Mesendoderm (in vitro differentiated cells): Measurements from ENCODE around the gene OR2A14.

Source experiments
- DNase-seq: peaks from one replicate; pipeline ENCODE4 v3.0.0; 2013
- H2AK5ac ChIP-seq: 2 replicates; pipeline ENCODE4 v1.6.1; 2013; ENCODE audit warnings: low read length, inconsistent platforms
- H2BK120ac ChIP-seq: 2 replicates; pipeline ENCODE4 v1.6.1; 2013; ENCODE audit warnings: low read depth, mild to moderate bottlenecking, low read length, moderate library complexity, mixed read lengths
- H2BK15ac ChIP-seq: replicated peaks from 2 replicates; pipeline ENCODE4 v1.6.1; 2013; ENCODE audit warnings: low read depth, mild to moderate bottlenecking, moderate library complexity
- H2BK5ac ChIP-seq: 2 replicates; pipeline ENCODE4 v1.6.1; 2013; ENCODE audit warnings: low read length, inconsistent platforms
- H3K18ac ChIP-seq: 2 replicates; pipeline ENCODE4 v1.6.1; 2013; ENCODE audit warnings: mild to moderate bottlenecking, low read length, mixed read lengths
- H3K23ac ChIP-seq: one replicate; pipeline ENCODE4 v1.6.1; 2013; ENCODE audit warnings: low read length
- H3K27ac ChIP-seq: 2 replicates; pipeline ENCODE4 v1.5.1; 2013; ENCODE audit warnings: low read depth, mild to moderate bottlenecking, inconsistent platforms, low read length, moderate library complexity
- H3K27me3 ChIP-seq: 2 replicates; pipeline ENCODE4 v1.6.1; 2013; ENCODE audit warnings: low read length, control low read depth, mild to moderate bottlenecking, inconsistent platforms; ENCODE audit not compliant: insufficient read depth, poor library complexity
- H3K36me3 ChIP-seq: 2 replicates; pipeline ENCODE4 v1.6.1; 2013; ENCODE audit warnings: low read length, inconsistent platforms; ENCODE audit not compliant: control insufficient read depth, insufficient read depth
- H3K4ac ChIP-seq: one replicate; pipeline ENCODE4 v1.6.1; 2013; ENCODE audit warnings: low read depth, mild to moderate bottlenecking, low read length, moderate library complexity
- H3K4me1 ChIP-seq: 2 replicates; pipeline ENCODE4 v1.6.1; 2013; ENCODE audit warnings: low read depth, low read length, inconsistent platforms; ENCODE audit not compliant: control insufficient read depth
- H3K4me2 ChIP-seq: 2 replicates; pipeline ENCODE4 v1.6.1; 2013; ENCODE audit warnings: low read length
- H3K4me3 ChIP-seq: 2 replicates; pipeline ENCODE4 v1.5.1; 2013; ENCODE audit warnings: mild to moderate bottlenecking, low read length
- H3K56ac ChIP-seq: one replicate; pipeline ENCODE4 v1.6.1; 2013; ENCODE audit warnings: low read length
- H3K79me1 ChIP-seq: 2 replicates; pipeline ENCODE4 v1.6.1; 2013; ENCODE audit warnings: low read length, inconsistent platforms
- H3K79me2 ChIP-seq: 2 replicates; pipeline ENCODE4 v1.6.1; 2013; ENCODE audit warnings: mild to moderate bottlenecking, low read length; ENCODE audit not compliant: control insufficient read depth, insufficient read depth
- H3K9ac ChIP-seq: 2 replicates; pipeline ENCODE4 v1.6.1; 2013; ENCODE audit warnings: low read length, inconsistent platforms
- H4K5ac ChIP-seq: one replicate; pipeline ENCODE4 v1.6.1; 2013; ENCODE audit warnings: low read length
- H4K8ac ChIP-seq: one replicate; pipeline ENCODE4 v1.6.1; 2013; ENCODE audit warnings: low read depth, mild to moderate bottlenecking, control low read depth, low read length, moderate library complexity
- WGBS: extraction: QIAGEN DNeasy Blood & Tissue Kit; methylation state at CpG from one replicate; pipeline ENCODE4 v1.1.7; 2013; ENCODE audit warnings: low lambda C conversion rate, missing lambda C conversion rate; ENCODE audit not compliant: insufficient coverage; ENCODE audit errors: extremely low coverage; 5-methylcytosine and 5-hydroxymethylcytosine counted together

OR2A14 gene

DNA sequence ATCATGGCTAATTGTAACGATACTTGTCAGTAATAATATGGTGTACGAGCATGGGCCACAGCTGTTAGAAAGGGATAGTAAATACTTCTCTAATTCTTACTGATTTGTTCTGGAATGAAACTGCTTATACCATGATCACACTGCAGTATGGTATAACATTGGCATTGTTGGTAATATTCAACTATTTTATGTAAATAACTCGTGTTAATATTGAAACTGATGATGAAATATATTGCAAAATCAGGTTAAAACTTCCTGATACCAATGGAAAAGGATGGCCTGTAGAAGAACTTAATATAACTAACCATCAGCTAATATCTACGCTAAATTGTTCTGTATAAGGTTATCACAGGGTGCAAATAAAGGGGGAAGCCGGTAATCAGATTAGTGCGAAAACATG lies 10.3 kb downstream of the OR2A14 start:
- H3K4me3 ChIP-seq: no peak overlapping the region
- H4K8ac ChIP-seq: no peak overlapping the region
- no peak overlapping the region for H4K5ac ChIP-seq
- no peak overlapping the region for H3K9ac ChIP-seq
- H3K4ac ChIP-seq: no peak overlapping the region
- no peaks in the 10 kb centered on the region for H3K79me1 ChIP-seq
- no peaks in the 10 kb centered on the region for H3K4me1 ChIP-seq
- no peaks in the 10 kb centered on the region for H3K36me3 ChIP-seq
- no CpG with 5 or more reads among the region's 6 CpGs for WGBS
- no peak overlapping the region for H3K4me2 ChIP-seq
- no peak overlapping the region for H3K23ac ChIP-seq
- H3K27ac ChIP-seq: no peak overlapping the region
- no peak for DNase-seq
- no peaks in the 10 kb centered on the region for H3K79me2 ChIP-seq
- H2AK5ac ChIP-seq: no peak overlapping the region
- H3K27me3 ChIP-seq: no peaks in the 10 kb centered on the region
- H2BK5ac ChIP-seq: no peak overlapping the region
- H2BK15ac ChIP-seq: no peak overlapping the region
- no peak overlapping the region for H3K18ac ChIP-seq
- no peak overlapping the region for H3K56ac ChIP-seq
- no peak overlapping the region for H2BK120ac ChIP-seq

DNA sequence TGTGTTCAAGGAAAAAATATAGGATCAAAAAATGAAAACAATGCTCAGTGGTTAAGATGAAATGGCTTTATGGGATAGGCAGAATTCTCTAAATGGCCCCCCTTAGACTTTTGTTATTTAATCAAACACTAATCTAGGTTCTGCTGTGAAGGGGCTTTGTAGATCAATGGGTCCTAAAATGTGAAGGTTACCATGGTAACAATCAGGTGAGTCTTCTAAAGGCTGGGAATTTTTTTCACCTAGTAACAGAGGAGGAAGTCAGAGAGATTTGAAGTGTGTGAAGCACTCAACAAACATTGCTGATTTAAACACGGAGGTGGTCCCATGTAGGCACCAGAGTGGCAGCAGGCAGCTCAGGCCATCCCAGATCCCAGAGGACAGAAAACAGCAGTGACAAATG lies 11.1 kb downstream of the OR2A14 start:
- Histone ChIP-seq H3K4me2 (no peak overlapping the region), H3K4me3 (no peak overlapping the region), H2BK15ac (no peak overlapping the region), H3K23ac (no peak overlapping the region), H2AK5ac (no peak overlapping the region), H3K79me2 (no peaks in the 10 kb centered on the region), H4K8ac (no peak overlapping the region), H3K27ac (no peak overlapping the region), H3K79me1 (no peaks in the 10 kb centered on the region), H3K27me3 (no peaks in the 10 kb centered on the region), H2BK120ac (no peak overlapping the region), H3K4me1 (no peaks in the 10 kb centered on the region), H4K5ac (no peak overlapping the region), H2BK5ac (no peak overlapping the region), H3K9ac (no peak overlapping the region), H3K18ac (no peak overlapping the region), H3K56ac (no peak overlapping the region), H3K4ac (no peak overlapping the region), H3K36me3 (no peaks in the 10 kb centered on the region)
- no CpG with 5 or more reads among the region's 1 CpG for WGBS
- DNase-seq: peak; percentile 51

GRCh38 chr7:144137501-144137900 lies 14.5 kb downstream of the OR2A14 start:
- H2BK5ac ChIP-seq: no peak overlapping the region
- no peak overlapping the region for H2AK5ac ChIP-seq
- H3K4me2 ChIP-seq: no peak overlapping the region
- no peak overlapping the region for H3K4ac ChIP-seq
- H2BK120ac ChIP-seq: no peak overlapping the region
- no peaks in the 10 kb centered on the region for H3K4me1 ChIP-seq
- no peak overlapping the region for H4K8ac ChIP-seq
- no peak overlapping the region for H2BK15ac ChIP-seq
- no peaks in the 10 kb centered on the region for H3K27me3 ChIP-seq
- no peaks in the 10 kb centered on the region for H3K36me3 ChIP-seq
- no peak overlapping the region for H3K18ac ChIP-seq
- no peak overlapping the region for H3K9ac ChIP-seq
- H4K5ac ChIP-seq: no peak overlapping the region
- WGBS: no CpG with 5 or more reads among the region's 1 CpG
- H3K4me3 ChIP-seq: no peak overlapping the region
- no peak overlapping the region for H3K56ac ChIP-seq
- no peak overlapping the region for H3K27ac ChIP-seq
- H3K79me2 ChIP-seq: no peaks in the 10 kb centered on the region
- no peak overlapping the region for H3K23ac ChIP-seq
- DNase-seq: peak; percentile 2
- H3K79me1 ChIP-seq: no peaks in the 10 kb centered on the region

GRCh38 chr7:144142187-144142586 lies 19.2 kb downstream of the OR2A14 start:
- H3K27ac ChIP-seq: no peak overlapping the region
- no peaks in the 10 kb centered on the region for H3K79me1 ChIP-seq
- H3K27me3 ChIP-seq: peaks cover 2% of the 10 kb centered on the region
- H3K56ac ChIP-seq: no peak overlapping the region
- H3K36me3 ChIP-seq: no peaks in the 10 kb centered on the region
- H3K4me1 ChIP-seq: no peaks in the 10 kb centered on the region
- no peak overlapping the region for H3K18ac ChIP-seq
- no peak overlapping the region for H3K4me2 ChIP-seq
- H3K9ac ChIP-seq: no peak overlapping the region
- no peak overlapping the region for H3K4me3 ChIP-seq
- no CpG with 5 or more reads among the region's 3 CpGs for WGBS
- DNase-seq: no peak
- H2BK15ac ChIP-seq: no peak overlapping the region
- no peak overlapping the region for H2BK120ac ChIP-seq
- no peak overlapping the region for H3K23ac ChIP-seq
- no peaks in the 10 kb centered on the region for H3K79me2 ChIP-seq
- H4K8ac ChIP-seq: no peak overlapping the region
- no peak overlapping the region for H4K5ac ChIP-seq
- no peak overlapping the region for H2AK5ac ChIP-seq
- no peak overlapping the region for H3K4ac ChIP-seq
- H2BK5ac ChIP-seq: no peak overlapping the region

DNA sequence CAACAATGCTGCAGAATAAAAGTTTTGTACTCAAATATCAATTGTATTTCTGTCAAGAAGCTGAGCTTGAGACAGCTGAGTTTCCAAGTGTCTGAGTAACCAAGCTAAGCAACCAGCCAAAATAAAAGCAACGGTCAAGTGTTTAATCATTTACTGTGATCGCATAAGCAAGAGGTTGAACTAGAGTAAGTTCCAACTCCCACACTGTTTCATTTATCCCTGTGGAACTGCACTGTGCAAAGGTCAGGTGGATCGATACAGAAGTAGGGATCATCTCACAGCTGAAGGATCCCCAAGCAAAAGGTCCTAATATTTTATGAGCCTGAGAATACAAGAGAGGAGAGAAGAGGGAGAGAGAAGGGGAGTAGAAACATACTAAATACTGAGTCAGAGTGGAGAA lies 21.4 kb downstream of the OR2A14 start:
- H2BK15ac ChIP-seq: no peak overlapping the region
- H3K4me3 ChIP-seq: no peak overlapping the region
- no CpG with 5 or more reads among the region's 3 CpGs for WGBS
- H3K79me1 ChIP-seq: no peaks in the 10 kb centered on the region
- no peak overlapping the region for H4K5ac ChIP-seq
- H3K36me3 ChIP-seq: no peaks in the 10 kb centered on the region
- no peak overlapping the region for H3K9ac ChIP-seq
- no peak overlapping the region for H4K8ac ChIP-seq
- no peak overlapping the region for H3K56ac ChIP-seq
- H3K79me2 ChIP-seq: no peaks in the 10 kb centered on the region
- no peak overlapping the region for H2BK120ac ChIP-seq
- H2AK5ac ChIP-seq: no peak overlapping the region
- H3K23ac ChIP-seq: no peak overlapping the region
- H3K27me3 ChIP-seq: peaks cover 2% of the 10 kb centered on the region
- H3K27ac ChIP-seq: no peak overlapping the region
- no peak overlapping the region for H3K4ac ChIP-seq
- H3K4me2 ChIP-seq: no peak overlapping the region
- no peak overlapping the region for H3K18ac ChIP-seq
- no peak overlapping the region for H2BK5ac ChIP-seq
- no peak for DNase-seq
- no peaks in the 10 kb centered on the region for H3K4me1 ChIP-seq

- Histone ChIP-seq H3K79me1 (no peaks in the 10 kb centered on the region), H3K36me3 (no peaks in the 10 kb centered on the region), H3K27me3 (peaks cover 2% of the 10 kb centered on the region), H3K9ac (no peak overlapping the region), H3K4me1 (no peaks in the 10 kb centered on the region), H3K27ac (no peak overlapping the region), H2AK5ac (no peak overlapping the region), H3K18ac (no peak overlapping the region), H2BK5ac (no peak overlapping the region), H4K8ac (no peak overlapping the region), H2BK120ac (no peak overlapping the region), H2BK15ac (no peak overlapping the region), H4K5ac (no peak overlapping the region), H3K79me2 (no peaks in the 10 kb centered on the region), H3K4me3 (no peak overlapping the region), H3K23ac (no peak overlapping the region), H3K56ac (no peak overlapping the region), H3K4me2 (no peak overlapping the region), H3K4ac (no peak overlapping the region)
- DNase-seq: no peak
- WGBS: no CpG with 5 or more reads among the region's 2 CpGs
Observed at GRCh38 chr7:144148224-144148827, 25.4 kb downstream of the OR2A14 start.
